ENCODE results near the gene NEURL1. TPM values are rescaled to one million over a fixed set of nuclear protein-coding genes. Genes with fewer than 3 reads are reported as not detected.

Gene NEURL1
- total and polyA plus RNA-seq, 4 donors = 0.16 to 2.8 (median 0.35) TPM

DNA sequence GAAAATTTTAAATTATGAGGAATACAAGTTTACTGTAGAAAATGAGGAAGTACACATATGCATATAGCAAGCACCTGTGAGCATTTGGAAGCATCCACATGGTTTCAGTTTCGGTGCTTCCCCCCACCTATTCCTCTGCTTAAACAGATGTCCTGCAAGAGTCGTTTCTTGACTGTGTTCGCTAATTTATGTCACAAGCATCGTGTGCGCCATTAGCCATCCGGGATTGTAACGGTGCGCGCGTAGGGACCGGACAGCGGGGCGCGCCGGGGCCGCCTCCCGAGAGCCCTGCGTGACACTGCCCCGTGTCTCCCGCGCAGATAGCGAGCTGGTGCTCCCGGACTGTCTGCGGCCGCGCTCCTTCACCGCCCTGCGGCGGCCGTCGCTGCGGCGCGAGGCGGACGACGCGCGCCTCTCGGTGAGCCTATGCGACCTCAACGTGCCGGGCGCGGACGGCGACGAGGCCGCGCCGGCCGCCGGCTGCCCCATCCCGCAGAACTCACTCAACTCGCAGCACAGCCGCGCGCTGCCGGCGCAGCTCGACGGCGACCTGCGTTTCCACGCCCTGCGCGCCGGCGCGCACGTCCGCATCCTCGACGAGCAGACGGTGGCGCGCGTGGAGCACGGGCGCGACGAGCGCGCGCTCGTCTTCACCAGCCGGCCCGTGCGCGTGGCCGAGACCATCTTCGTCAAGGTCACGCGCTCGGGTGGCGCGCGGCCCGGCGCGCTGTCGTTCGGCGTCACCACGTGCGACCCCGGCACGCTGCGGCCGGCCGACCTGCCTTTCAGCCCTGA lies 90.9 kb downstream of the NEURL1 start:
- peak; percentile 17 for ATAC-seq (ENCODE audit: low FRiP score)
- no peak overlapping the region for H3K27ac ChIP-seq (ENCODE audit: low read depth in 1 of 2, low read length in 2 of 2)
- H3K4me3 ChIP-seq (ENCODE audit: low read length in 2 of 2) = no peak overlapping the region
- H3K9me3 ChIP-seq (ENCODE audit: control insufficient read depth, low read length) = no peaks in the 10 kb centered on the region
- H3K4me1 ChIP-seq (ENCODE audit: control insufficient read depth in 1 of 2, insufficient read depth in 2 of 2, low read length in 2 of 2) = no peaks in the 10 kb centered on the region
- intact Hi-C loops (cut with DNase I) = no loop called here
- 12 to 15% methylated on average over 105 to 111 of the region's 111 CpGs for WGBS, 2 donors
- H3K27me3 ChIP-seq (ENCODE audit: control insufficient read depth in 1 of 2, insufficient read depth in 2 of 2, low read length in 1 of 2) = no peaks in the 10 kb centered on the region
- H3K36me3 ChIP-seq (ENCODE audit: control insufficient read depth in 1 of 2, insufficient read depth in 2 of 2, low read length in 1 of 2) = no peaks in the 10 kb centered on the region
- DNase-seq = no peak

- no peaks in the 10 kb centered on the region for H3K36me3 ChIP-seq (ENCODE audit: control insufficient read depth in 1 of 2, insufficient read depth in 2 of 2, low read length in 1 of 2)
- no peak overlapping the region for H3K27ac ChIP-seq (ENCODE audit: low read depth in 1 of 2, low read length in 2 of 2)
- WGBS, 2 donors = 67% methylated on average over 32 of the region's 32 CpGs
Measured at GRCh38 chr10:103585011-103585405, 91.5 kb downstream of the NEURL1 start.

DNA sequence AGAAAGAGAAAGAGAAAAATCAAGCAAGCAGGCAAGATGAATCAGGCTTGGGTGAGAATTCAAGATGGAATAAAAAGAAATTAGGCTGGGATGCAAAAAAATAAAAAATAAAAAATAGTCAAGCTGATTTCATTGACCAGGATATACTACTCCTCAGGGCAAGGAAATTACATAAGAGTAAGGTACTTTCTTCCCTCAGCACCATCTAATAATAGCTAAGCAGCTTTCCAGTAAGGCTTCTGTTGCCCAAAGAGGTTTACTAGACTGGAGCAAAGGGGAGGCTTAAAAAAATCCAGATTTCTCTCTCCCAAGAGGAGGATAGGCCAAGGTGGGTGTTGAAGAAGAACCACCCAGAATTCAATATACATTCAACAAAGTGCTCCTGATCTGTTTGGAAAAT lies 93.6 kb downstream of the NEURL1 start:
- Histone ChIP-seq H3K27ac (ENCODE audit: low read depth in 1 of 2, low read length in 2 of 2) (no peak overlapping the region), H3K9me3 (ENCODE audit: control insufficient read depth, low read length) (no peaks in the 10 kb centered on the region), H3K36me3 (ENCODE audit: control insufficient read depth in 1 of 2, insufficient read depth in 2 of 2, low read length in 1 of 2) (no peaks in the 10 kb centered on the region), H3K27me3 (ENCODE audit: control insufficient read depth in 1 of 2, insufficient read depth in 2 of 2, low read length in 1 of 2) (no peaks in the 10 kb centered on the region), H3K4me1 (ENCODE audit: control insufficient read depth in 1 of 2, insufficient read depth in 2 of 2, low read length in 2 of 2) (no peaks in the 10 kb centered on the region), H3K4me3 (ENCODE audit: low read length in 2 of 2) (no peak overlapping the region)
- ATAC-seq (ENCODE audit: low FRiP score) (no peak), DNase-seq (no peak)
- intact Hi-C loops (cut with DNase I) = no loop called here

More at GRCh38 chr10:103585011-103585405, 91.5 kb downstream of the NEURL1 start:
- Histone ChIP-seq H3K27me3 (ENCODE audit: control insufficient read depth in 1 of 2, insufficient read depth in 2 of 2, low read length in 1 of 2) (no peaks in the 10 kb centered on the region), H3K9me3 (ENCODE audit: control insufficient read depth, low read length) (no peaks in the 10 kb centered on the region), H3K4me1 (ENCODE audit: control insufficient read depth in 1 of 2, insufficient read depth in 2 of 2, low read length in 2 of 2) (no peaks in the 10 kb centered on the region), H3K4me3 (ENCODE audit: low read length in 2 of 2) (no peak overlapping the region)
- DNase-seq = no peak
- peak; percentile 4 for ATAC-seq (ENCODE audit: low FRiP score)
- intact Hi-C loops (cut with DNase I) = no loop called here

GRCh38 chr10:103589074-103589630 lies 95.6 kb downstream of the NEURL1 start:
- Histone ChIP-seq H3K27me3 (ENCODE audit: control insufficient read depth in 1 of 2, insufficient read depth in 2 of 2, low read length in 1 of 2) (no peaks in the 10 kb centered on the region), H3K4me3 (ENCODE audit: low read length in 2 of 2) (no peak overlapping the region), H3K4me1 (ENCODE audit: control insufficient read depth in 1 of 2, insufficient read depth in 2 of 2, low read length in 2 of 2) (no peaks in the 10 kb centered on the region), H3K27ac (ENCODE audit: low read depth in 1 of 2, low read length in 2 of 2) (no peak overlapping the region), H3K9me3 (ENCODE audit: control insufficient read depth, low read length) (no peaks in the 10 kb centered on the region), H3K36me3 (ENCODE audit: control insufficient read depth in 1 of 2, insufficient read depth in 2 of 2, low read length in 1 of 2) (no peaks in the 10 kb centered on the region)
- 90 to 92% methylated on average over 15 of the region's 15 CpGs for WGBS, 2 donors
- ATAC-seq (ENCODE audit: low FRiP score) (no peak), DNase-seq (peak in 1 of 2 donors; percentile 32)
- intact Hi-C loops (cut with DNase I) = no loop called here

DNA sequence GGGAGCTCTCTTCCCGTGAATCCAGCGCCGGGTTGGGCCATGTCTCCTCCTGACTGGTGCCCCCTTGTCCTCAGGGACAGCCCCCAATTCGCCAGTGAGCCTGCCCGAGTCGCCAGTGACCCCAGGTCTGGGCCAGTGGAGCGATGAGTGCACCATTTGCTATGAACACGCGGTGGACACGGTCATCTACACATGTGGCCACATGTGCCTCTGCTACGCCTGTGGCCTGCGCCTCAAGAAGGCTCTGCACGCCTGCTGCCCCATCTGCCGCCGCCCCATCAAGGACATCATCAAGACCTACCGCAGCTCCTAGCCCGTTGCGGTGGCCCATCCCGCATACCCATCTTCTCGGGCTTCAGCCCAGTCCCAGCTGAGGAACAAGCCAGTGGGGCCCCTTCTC lies 96.6 kb downstream of the NEURL1 start:
- ATAC-seq (ENCODE audit: low FRiP score) (no peak), DNase-seq (peak in 1 of 2 donors; percentile 37)
- 93% methylated on average over 20 of the region's 20 CpGs for WGBS, 2 donors
- H3K27ac ChIP-seq (ENCODE audit: low read depth in 1 of 2, low read length in 2 of 2) = no peak overlapping the region
- no peaks in the 10 kb centered on the region for H3K4me1 ChIP-seq (ENCODE audit: control insufficient read depth in 1 of 2, insufficient read depth in 2 of 2, low read length in 2 of 2)
- intact Hi-C loops (cut with DNase I) = loop anchor here in 1 of 2 donors (10.0 kb wide), 1 partner anchor 265 kb away; the partner anchor contains the start of gene SH3PXD2A
- no peak overlapping the region for H3K4me3 ChIP-seq (ENCODE audit: low read length in 2 of 2)
- no peaks in the 10 kb centered on the region for H3K9me3 ChIP-seq (ENCODE audit: control insufficient read depth, low read length)
- H3K27me3 ChIP-seq (ENCODE audit: control insufficient read depth in 1 of 2, insufficient read depth in 2 of 2, low read length in 1 of 2) = no peaks in the 10 kb centered on the region
- H3K36me3 ChIP-seq (ENCODE audit: control insufficient read depth in 1 of 2, insufficient read depth in 2 of 2, low read length in 1 of 2) = no peaks in the 10 kb centered on the region

GRCh38 chr10:103590744-103591291 lies 97.3 kb downstream of the NEURL1 start:
- DNase-seq (peak in 1 of 2 donors; percentile 21), ATAC-seq (ENCODE audit: low FRiP score) (no peak)
- 91 to 94% methylated on average over 6 of the region's 6 CpGs for WGBS, 2 donors
- Histone ChIP-seq H3K27me3 (ENCODE audit: control insufficient read depth in 1 of 2, insufficient read depth in 2 of 2, low read length in 1 of 2) (no peaks in the 10 kb centered on the region), H3K4me1 (ENCODE audit: control insufficient read depth in 1 of 2, insufficient read depth in 2 of 2, low read length in 2 of 2) (no peaks in the 10 kb centered on the region), H3K4me3 (ENCODE audit: low read length in 2 of 2) (no peak overlapping the region), H3K9me3 (ENCODE audit: control insufficient read depth, low read length) (no peaks in the 10 kb centered on the region), H3K36me3 (ENCODE audit: control insufficient read depth in 1 of 2, insufficient read depth in 2 of 2, low read length in 1 of 2) (no peaks in the 10 kb centered on the region), H3K27ac (ENCODE audit: low read depth in 1 of 2, low read length in 2 of 2) (no peak overlapping the region)
- intact Hi-C loops (cut with DNase I) = loop anchor here in 1 of 2 donors (10.0 kb wide), 1 partner anchor 264 kb away; the partner anchor contains the start of gene SH3PXD2A

GRCh38 chr10:103592186-103593021 lies 98.9 kb downstream of the NEURL1 start:
- H3K27me3 ChIP-seq (ENCODE audit: control insufficient read depth in 1 of 2, insufficient read depth in 2 of 2, low read length in 1 of 2) = no peaks in the 10 kb centered on the region
- no peaks in the 10 kb centered on the region for H3K36me3 ChIP-seq (ENCODE audit: control insufficient read depth in 1 of 2, insufficient read depth in 2 of 2, low read length in 1 of 2)
- WGBS, 2 donors = 78 to 79% methylated on average over 15 of the region's 15 CpGs
- no peaks in the 10 kb centered on the region for H3K4me1 ChIP-seq (ENCODE audit: control insufficient read depth in 1 of 2, insufficient read depth in 2 of 2, low read length in 2 of 2)
- H3K9me3 ChIP-seq (ENCODE audit: control insufficient read depth, low read length) = no peaks in the 10 kb centered on the region
- no peak overlapping the region for H3K27ac ChIP-seq (ENCODE audit: low read depth in 1 of 2, low read length in 2 of 2)
- no peak for ATAC-seq (ENCODE audit: low FRiP score)
- H3K4me3 ChIP-seq (ENCODE audit: low read length in 2 of 2) = no peak overlapping the region
- peak in 1 of 2 donors; percentile 52 for DNase-seq
- intact Hi-C loops (cut with DNase I) = loop anchor here in 1 of 2 donors (10.0 kb wide), 1 partner anchor 262 kb away; the partner anchor contains the start of gene SH3PXD2A

DNA sequence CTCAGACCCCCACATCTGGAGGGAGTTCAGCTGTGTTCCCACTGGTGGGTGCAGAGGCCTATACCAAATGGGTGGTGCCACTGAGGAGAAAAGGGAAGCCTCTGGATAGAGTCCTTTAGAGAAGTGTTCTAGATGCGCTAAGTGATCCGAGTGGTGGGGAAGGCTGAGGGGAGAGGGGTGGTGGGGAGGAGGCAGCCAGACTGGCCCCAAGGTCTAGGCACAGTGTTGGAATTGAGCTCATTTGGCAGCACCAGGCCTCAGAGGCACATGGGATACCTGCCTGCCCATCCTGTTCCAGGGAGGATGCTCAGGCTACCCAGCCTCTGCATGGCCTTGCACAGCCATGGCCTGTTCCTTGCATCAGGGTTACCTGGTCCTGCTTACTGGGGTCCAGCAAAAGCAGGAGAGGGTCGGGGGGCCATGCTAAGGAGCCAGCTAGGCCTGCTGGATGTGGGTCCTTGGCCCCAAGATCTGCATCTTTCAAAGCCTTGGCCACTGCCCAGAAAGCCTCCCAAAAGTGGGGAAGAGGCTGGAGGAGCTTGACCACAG lies 99.6 kb downstream of the NEURL1 start:
- intact Hi-C loops (cut with DNase I) = loop anchor here in 1 of 2 donors (10.0 kb wide), 1 partner anchor 262 kb away; the partner anchor contains the start of gene SH3PXD2A
- no peaks in the 10 kb centered on the region for H3K27me3 ChIP-seq (ENCODE audit: control insufficient read depth in 1 of 2, insufficient read depth in 2 of 2, low read length in 1 of 2)
- ATAC-seq (ENCODE audit: low FRiP score) (no peak), DNase-seq (peak in 1 of 2 donors; percentile 20)
- no peak overlapping the region for H3K4me3 ChIP-seq (ENCODE audit: low read length in 2 of 2)
- H3K27ac ChIP-seq (ENCODE audit: low read depth in 1 of 2, low read length in 2 of 2) = no peak overlapping the region
- H3K4me1 ChIP-seq (ENCODE audit: control insufficient read depth in 1 of 2, insufficient read depth in 2 of 2, low read length in 2 of 2) = no peaks in the 10 kb centered on the region
- 78 to 87% methylated on average over 3 of the region's 3 CpGs for whole genome bisulfite sequencing, 2 donors
- H3K36me3 ChIP-seq (ENCODE audit: control insufficient read depth in 1 of 2, insufficient read depth in 2 of 2, low read length in 1 of 2) = no peaks in the 10 kb centered on the region
- H3K9me3 ChIP-seq (ENCODE audit: control insufficient read depth, low read length) = no peaks in the 10 kb centered on the region
